Measurements from ENCODE around the gene TYMS. TPM values are rescaled to one million over a fixed set of nuclear protein-coding genes. Genes with fewer than 3 reads are reported as not detected.

Gene TYMS
- total and polyA plus RNA-seq, 9 of the 15 experiments (the other 6 are each of a cell fraction or from before 2014, with no cell fraction given): 69.1 to 409 (median 175) TPM

GRCh38 chr18:650428-650858, 7.0 kb upstream of the TYMS start (continued):
- TF ChIP-seq CXXC5 (CRISPR knock-in tag; IDR thresholded peaks at IDR 0.05) (no peak), ATF1 (CRISPR knock-in tag; IDR thresholded peaks at IDR 0.05) (no peak), ATF1 (tag; IDR thresholded peaks at IDR 0.05) (peak; percentile 39; the same call in 1 of the 2 replicates), POLR3G (IDR thresholded peaks at IDR 0.05; ENCODE audit: extremely low read depth, insufficient read length, insufficient replicate concordance) (no peak), ZNF696 (CRISPR knock-in tag; conservative IDR thresholded peaks at IDR 0.05) (no peak), JUND (IDR thresholded peaks at IDR 0.05; ENCODE audit: borderline replicate concordance, low read depth, low read length) (no peak), JUND (tag; IDR thresholded peaks at IDR 0.05; ENCODE audit: borderline replicate concordance, low read depth, low read length) (peak; percentile 58; the same call in 1 of the 3 replicates), TCFL5 (CRISPR knock-in tag; conservative IDR thresholded peaks at IDR 0.05) (no peak), ARID4B (CRISPR knock-in tag; IDR thresholded peaks at IDR 0.05) (no peak), CHD7 (IDR thresholded peaks at IDR 0.05; ENCODE audit: low read depth, low read length) (no peak), ZNF239 (CRISPR knock-in tag; IDR thresholded peaks at IDR 0.05) (0 out of 2 replicates have a peak, but pooled peaks have one; percentile 10), BHLHE40 (IDR thresholded peaks at IDR 0.05; ENCODE audit: low read length) (no peak)
